IPS-11a (cell line): ENCODE data around the gene C15orf39.
"Not testable (repeated sequence)": the region's sequence is repeated elsewhere in the genome, so short reads cannot be mapped to it uniquely, and the experiment has no call there.

Source experiments
- H3K4me3 ChIP-seq: one replicate; pipeline ENCODE4 v1.5.1; 2013; ENCODE audit warnings: low read depth, low read length, control low read depth

Gene C15orf39

DNA sequence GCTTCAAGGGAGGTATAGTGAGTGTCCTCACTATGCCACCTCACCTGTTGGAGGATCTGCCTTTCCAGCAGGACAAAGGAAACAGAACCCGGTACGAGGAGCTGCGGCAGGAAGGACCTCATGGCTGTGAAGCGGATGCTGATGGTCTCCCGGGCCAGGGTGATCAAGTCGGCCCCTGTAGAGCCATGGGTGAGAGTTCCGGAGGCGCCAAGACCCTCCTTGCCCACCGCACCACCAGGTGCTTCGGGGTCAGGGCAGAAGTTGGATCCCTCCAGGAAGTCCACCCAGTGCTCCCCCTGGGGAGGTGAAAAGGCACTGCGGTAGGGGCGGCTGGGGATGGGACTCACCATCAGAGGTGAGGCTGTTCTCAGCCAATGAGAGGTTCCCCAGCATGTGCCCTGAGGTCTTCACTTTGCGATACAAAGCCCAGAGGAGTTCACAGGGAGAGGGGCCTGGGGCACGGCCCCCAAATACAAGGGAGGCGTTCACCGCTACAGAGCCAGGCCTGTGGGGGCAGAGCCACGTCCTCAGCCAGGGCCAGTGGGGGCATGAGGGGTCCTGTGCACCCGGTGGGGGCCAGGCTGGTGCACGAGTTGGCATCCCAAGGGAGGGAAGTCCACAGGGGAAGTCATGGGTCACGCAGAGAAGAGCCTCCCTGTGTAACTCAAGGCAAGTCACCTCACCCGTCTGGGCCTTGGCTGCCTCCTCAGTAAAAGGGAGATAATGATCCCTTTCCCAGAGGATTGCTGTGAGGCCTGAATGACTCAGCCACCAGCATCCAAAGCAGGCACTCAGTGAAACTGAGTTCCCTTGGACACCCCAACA lies 27.7 kb downstream of the C15orf39 start:
- no peak overlapping the region for H3K4me3 ChIP-seq

GRCh38 chr15:75230016-75230343 lies 28.3 kb downstream of the C15orf39 start:
- no peak overlapping the region for H3K4me3 ChIP-seq

DNA sequence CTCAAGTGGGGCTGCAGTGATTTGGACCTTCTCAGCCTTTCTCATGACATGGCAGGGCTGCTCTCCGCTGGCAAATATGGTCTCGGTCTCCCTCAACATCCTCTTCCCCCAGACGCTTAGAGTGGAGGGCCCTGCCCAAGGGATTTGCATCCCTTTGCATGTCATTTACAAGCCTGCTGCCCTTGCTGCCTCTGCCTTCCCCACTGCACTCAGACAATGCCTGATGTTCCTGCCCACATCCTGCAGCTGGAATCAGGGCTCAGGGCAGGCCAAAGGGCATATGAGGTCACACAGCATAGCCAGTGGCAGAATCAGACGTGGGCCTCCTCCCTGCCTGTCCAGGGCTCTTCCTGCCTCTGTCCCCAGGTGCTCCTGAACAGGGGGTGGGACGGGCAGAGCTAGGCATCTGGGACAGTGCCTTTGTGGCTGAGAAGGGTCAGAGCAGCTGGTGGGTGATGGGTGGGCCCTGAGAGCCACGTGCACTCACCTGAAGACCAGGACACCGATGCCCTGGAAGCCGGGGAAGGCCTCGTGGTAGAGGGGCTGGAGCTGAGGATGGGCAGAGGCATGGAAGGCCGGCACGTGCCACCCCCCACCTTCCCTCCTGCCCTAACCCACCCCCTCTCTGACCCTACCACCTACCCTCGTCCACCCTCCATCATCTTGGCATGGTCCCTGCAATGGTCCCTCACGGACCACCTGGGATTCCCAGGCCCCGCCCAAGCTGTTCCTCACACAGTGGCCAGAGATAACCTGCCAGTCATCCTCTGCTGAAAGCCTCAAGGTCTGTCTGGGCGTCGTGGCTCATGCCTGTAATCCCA lies 29.1 kb downstream of the C15orf39 start:
- no peak overlapping the region for H3K4me3 ChIP-seq

GRCh38 chr15:75231836-75232235 lies 30.2 kb downstream of the C15orf39 start:
- no peak overlapping the region for H3K4me3 ChIP-seq

DNA sequence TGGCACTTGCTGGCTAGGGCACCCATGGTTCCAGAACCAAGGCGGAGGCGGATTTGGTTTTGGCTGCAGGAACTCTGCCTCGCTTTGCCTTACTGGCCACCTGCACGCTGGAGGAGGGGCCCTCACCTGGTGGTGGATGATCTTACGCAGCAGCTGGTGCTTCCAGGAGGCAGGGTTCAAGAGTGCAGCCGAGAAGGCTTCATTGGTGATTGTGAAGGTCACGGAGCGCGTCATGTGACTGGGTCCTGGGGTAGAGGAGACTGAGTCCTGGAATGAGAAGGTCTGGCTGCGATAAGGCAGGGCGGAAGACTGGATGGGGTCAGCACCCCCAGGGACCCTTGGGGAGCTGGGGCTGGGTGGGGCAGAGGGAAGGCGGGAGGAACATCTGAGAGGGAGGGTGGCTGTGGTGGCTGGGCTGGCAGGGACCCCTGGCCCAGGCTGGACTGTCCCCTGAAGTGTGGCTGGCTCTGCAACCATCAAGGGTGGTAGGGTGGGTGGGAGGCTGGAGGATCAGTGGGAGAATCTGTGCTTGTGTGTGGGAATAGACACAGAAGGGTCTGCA lies 30.7 kb downstream of the C15orf39 start:
- H3K4me3 ChIP-seq, result no peak overlapping the region

GRCh38 chr15:75232826-75233503 lies 31.3 kb downstream of the C15orf39 start:
- H3K4me3 ChIP-seq, result no peak overlapping the region

DNA sequence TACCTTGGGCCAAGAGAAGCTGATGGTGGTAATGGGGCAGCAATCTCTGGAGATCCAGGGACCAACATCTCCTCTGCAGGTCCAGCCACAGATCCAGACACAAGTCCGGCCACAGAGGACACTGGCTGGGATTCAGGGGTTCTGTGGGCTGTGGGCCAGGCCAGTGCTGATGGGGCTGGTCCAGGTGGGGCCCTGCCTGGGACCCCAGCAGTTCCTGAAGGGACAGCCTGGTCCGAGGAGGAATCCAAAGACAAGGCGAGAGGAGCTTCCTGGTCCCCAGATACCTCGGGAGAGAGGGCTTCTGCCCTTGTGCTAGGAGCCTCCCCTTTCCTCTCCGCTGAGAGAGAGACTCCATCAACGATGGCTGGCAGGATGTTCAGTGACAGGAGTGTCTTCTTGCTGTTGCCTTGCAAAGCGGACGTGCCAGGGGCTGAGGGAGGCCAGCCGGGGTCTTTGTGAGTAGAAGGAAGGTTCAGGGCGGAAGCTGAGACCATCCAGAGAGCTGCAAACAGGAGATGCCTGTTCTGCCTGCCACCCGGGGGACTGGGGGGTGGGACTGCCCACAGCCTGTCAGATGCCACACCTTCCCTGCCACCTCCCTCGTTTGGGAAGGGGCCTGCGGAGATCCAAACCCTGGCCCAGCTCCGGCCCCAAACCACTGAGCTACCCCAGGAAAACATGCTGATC lies 32.0 kb downstream of the C15orf39 start:
- no peak overlapping the region for H3K4me3 ChIP-seq

- H3K4me3 ChIP-seq, result no peak overlapping the region
These were observed 32.6 kb downstream of the C15orf39 start for GRCh38 chr15:75234191-75234810.

DNA sequence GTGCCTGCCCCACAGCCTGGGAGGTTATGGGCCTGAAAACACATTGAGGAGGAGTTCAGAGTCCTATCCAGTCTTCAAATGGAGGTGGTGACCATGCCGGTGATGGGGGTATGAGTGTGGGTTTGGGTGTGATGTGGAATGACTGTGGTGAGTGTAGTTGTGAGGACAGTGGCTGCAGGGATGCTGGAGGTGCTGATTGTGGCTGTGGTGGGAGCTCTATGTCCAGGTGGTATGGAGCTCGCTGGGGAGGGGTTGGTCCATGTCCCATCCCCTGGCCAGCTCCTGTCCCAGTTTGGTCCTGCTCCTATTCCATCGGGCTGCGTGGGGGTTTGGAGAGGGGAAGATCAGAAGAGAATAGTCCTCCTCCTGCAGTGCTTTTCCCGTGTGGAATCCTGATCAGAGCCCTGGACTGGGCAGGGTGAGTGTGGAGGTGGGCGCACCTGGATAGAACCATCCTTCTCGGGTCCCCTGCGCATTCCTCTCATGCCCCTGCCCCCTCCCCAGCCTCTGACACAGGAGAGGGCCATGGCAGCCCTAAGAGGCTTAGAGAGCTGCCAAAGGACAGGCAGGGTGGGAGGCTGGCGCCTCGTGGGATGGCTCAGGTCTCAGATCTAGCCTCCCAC lies 33.5 kb downstream of the C15orf39 start:
- H3K4me3 ChIP-seq, result no peak overlapping the region

DNA sequence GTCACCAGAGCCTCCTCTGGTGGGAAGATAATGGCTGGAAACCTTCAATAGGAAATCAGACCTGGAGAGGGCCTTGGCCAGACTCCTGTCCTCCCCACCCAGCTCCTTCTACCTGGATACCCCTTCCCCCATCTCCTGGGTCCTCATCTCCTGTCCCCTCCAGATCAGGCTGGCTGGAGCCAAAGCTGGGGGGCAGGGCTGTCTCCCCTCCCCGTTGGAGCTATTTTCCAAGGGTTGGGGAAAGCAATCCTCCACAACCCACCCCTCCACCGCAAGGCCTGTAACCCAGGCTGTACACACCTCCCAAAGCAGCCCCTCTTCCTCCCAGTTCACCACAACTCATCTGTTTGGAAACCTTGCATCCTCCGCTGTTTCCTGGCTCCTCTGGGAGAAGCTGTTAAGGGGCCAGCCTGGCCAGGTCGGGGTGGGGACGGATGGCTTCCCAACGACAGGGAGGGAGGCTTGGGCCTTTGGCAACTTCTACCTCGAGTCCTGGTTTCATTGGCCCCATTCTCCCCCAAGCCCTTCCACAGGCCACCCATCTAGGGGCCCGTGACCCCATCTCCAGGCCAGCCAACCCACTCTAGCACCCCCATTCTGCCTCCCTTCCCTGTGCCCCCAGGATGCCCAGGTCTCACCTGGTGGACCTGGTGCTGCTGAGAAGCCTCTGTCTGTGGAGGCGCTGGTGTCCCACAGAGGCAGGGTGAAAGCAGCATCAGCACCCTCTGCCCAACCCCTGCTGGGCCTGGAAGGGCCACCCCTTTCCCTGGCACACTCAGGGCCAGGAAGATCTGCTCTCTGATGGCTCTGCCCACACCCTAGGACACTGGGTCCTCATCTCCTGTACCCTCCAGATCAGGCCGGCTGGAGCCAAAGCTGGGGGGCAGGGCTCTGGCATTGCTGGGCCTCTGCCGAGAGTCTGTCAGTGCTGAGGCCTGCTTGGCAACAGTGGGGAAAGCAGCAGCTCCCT lies 34.4 kb downstream of the C15orf39 start:
- no peak overlapping the region for H3K4me3 ChIP-seq

- no peak overlapping the region for H3K4me3 ChIP-seq
These were observed 35.8 kb downstream of the C15orf39 start for GRCh38 chr15:75237316-75237982.

GRCh38 chr15:75238150-75238549 lies 36.5 kb downstream of the C15orf39 start:
- H3K4me3 ChIP-seq, result no peak overlapping the region

DNA sequence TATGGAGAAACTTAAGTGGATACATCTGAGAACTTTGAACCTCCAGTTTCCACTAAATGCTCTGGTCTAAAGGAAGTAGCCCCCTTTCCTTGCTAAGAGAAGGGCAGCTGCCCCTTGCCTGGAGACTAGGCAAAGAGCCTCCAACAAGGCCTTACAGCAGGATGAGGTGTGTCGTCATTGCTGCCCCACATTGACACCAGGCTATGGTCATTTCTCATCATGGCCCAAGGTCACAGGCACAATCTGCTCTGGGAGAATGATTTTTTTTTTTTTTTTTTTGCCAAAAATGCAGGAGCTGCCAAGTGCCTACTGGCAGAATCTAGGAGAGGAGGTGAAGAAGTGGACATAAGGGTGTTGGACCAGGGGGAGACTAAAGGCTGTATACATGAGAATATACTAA lies 44.1 kb downstream of the C15orf39 start:
- not testable (repeated sequence) for H3K4me3 ChIP-seq

- H3K4me3 ChIP-seq, result not testable (repeated sequence)
These were observed 47.3 kb downstream of the C15orf39 start for GRCh38 chr15:75248991-75249390.

- no peak overlapping the region for H3K4me3 ChIP-seq
These were observed 48.0 kb downstream of the C15orf39 start for GRCh38 chr15:75249726-75250125.

DNA sequence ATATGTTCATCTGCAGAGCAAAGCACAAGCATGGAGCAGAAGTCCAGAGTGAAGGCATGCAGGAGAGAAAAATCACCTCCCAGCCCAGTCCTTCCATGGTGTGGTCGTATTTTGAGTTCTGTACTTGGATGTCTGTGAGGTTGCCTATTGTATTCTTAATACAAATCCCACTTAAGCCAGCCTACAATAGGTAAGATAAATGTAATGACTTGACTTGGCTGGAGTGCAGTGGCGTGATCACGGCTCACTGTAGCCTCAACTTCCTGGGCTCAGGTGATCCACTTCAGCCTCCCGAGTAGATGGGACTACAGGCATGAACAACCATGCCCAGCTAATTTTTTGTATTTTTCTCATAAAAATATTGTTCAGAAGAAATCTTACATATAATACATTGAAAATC lies 49.7 kb downstream of the C15orf39 start:
- H3K4me3 ChIP-seq, result not testable (repeated sequence)

DNA sequence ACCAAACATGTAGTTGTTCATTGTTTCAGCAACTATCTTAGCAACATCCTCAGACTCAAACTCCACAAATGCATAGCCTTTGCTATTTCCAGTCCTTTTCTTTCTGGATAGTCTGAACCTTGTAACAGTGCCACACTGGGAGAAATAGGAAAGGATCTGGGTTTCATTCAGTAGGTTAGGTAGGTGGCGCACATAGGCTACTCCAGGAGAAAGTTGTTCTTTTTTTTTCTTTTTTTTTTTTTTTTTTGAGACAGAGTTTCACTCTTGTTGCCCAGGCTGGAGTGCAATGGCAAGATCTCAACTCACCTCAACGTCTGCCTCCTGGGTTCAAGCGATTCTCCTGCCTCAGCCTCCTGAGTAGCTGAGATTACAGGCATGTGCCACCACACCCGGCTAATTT lies 50.6 kb downstream of the C15orf39 start:
- not testable (repeated sequence) for H3K4me3 ChIP-seq

GRCh38 chr15:75258034-75258433 lies 56.4 kb downstream of the C15orf39 start, which contains the start of gene GOLGA6C:
Gene GOLGA6C, plus strand, starts transcription at chr15:75258334. Its CDS starts 265 bp downstream, at chr15:75258599.
- not testable (repeated sequence) for H3K4me3 ChIP-seq
